ENCODE data around the gene MACROH2A2. TPM values are rescaled to one million over a fixed set of nuclear protein-coding genes. Genes with fewer than 3 reads are reported as not detected.

Gene MACROH2A2
- total and polyA plus RNA-seq, 2 donors (not counting 1 experiment from before 2014, with no cell fraction given) = not detected

DNA sequence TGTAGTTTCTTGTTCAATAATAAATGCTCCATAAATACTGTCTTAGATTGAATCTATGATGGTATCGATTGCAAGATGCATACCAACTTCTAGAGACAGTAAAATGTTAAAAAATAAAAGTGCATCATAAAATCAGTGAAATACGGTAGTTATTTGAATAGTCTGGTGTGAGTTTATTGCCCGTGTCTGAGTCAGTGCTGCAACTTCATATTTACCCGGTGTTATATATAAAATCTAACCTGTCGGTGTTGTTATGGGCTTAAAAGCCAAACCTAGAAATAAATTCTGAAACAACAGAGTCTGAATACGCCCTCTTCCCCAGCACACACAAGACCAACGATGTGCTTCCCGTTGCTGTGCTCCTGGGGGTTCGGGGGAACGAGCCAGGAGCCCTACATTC is 16.3 kb downstream of the MACROH2A2 start:
- no peak for ATAC-seq (ENCODE audit: low read depth)

GRCh38 chr10:70069346-70069745 is 16.7 kb downstream of the MACROH2A2 start:
- Histone ChIP-seq H4K20me1 (ENCODE audit: control insufficient read depth, insufficient read depth, low read length, poor library complexity, severe bottlenecking) (no peaks in the 10 kb centered on the region), H3K27me3 (replicated peaks in 1 of 4; ENCODE audit: control extremely low read depth in 1 of 4, control insufficient read depth in 3 of 4, insufficient read depth in 4 of 4, low read length in 3 of 4) (no peaks in the 10 kb centered on the region), H3K9ac (ENCODE audit: low read length) (no peak overlapping the region), H3K9me3 (ENCODE audit: control extremely low read depth in 1 of 3, control insufficient read depth in 2 of 3, insufficient read depth in 1 of 3, low read length in 2 of 3) (no peaks in the 10 kb centered on the region), H3K4me2 (replicated peaks; ENCODE audit: low read depth, low read length, poor library complexity, severe bottlenecking) (no peak overlapping the region), H2AFZ (ENCODE audit: insufficient read depth, low read depth, low read length, poor library complexity, severe bottlenecking) (no peak overlapping the region), H3K79me2 (ENCODE audit: control insufficient read depth, insufficient read depth, low read length) (no peaks in the 10 kb centered on the region), H3K4me3 (ENCODE audit: control extremely low read depth in 1 of 5, extremely low read depth in 1 of 5, insufficient read depth in 1 of 5, low read depth in 2 of 5, low read length in 4 of 5) (no peak overlapping the region), H3K4me1 (ENCODE audit: control insufficient read depth in 2 of 2, insufficient read depth in 2 of 2, low read length in 2 of 2) (no peaks in the 10 kb centered on the region), H3K36me3 (replicated peaks in 1 of 2; ENCODE audit: control extremely low read depth in 1 of 2, control insufficient read depth in 1 of 2, extremely low read depth in 1 of 2, insufficient read depth in 2 of 2, low read length in 1 of 2) (no peaks in the 10 kb centered on the region), H3K27ac (ENCODE audit: low read length in 2 of 2) (no peak overlapping the region)
- ATAC-seq (ENCODE audit: low read depth) = no peak
- 100% methylated on average over 1 of the region's 5 CpGs for WGBS (ENCODE audit: insufficient coverage)
- ChIA-PET CTCF (no interaction called here), POLR2A (no interaction called here)
- Mint-ChIP-seq H3K27ac (no peak overlapping the region), H3K4me3 (no peak overlapping the region), H3K27me3 (peaks cover 4% of the 10 kb centered on the region), H3K4me1 (no peaks in the 10 kb centered on the region), H3K9me3 (ENCODE audit: insufficient read depth) (no peaks in the 10 kb centered on the region)
- intact Hi-C loops (cut with micrococcal nuclease) = no loop called here
- TF ChIP-seq EZH2 (IDR thresholded peaks at IDR 0.05; ENCODE audit: borderline replicate concordance, insufficient read depth, low read depth, low read length, poor library complexity, severe bottlenecking) = no peak
- TF ChIP-seq, protein P1, sequence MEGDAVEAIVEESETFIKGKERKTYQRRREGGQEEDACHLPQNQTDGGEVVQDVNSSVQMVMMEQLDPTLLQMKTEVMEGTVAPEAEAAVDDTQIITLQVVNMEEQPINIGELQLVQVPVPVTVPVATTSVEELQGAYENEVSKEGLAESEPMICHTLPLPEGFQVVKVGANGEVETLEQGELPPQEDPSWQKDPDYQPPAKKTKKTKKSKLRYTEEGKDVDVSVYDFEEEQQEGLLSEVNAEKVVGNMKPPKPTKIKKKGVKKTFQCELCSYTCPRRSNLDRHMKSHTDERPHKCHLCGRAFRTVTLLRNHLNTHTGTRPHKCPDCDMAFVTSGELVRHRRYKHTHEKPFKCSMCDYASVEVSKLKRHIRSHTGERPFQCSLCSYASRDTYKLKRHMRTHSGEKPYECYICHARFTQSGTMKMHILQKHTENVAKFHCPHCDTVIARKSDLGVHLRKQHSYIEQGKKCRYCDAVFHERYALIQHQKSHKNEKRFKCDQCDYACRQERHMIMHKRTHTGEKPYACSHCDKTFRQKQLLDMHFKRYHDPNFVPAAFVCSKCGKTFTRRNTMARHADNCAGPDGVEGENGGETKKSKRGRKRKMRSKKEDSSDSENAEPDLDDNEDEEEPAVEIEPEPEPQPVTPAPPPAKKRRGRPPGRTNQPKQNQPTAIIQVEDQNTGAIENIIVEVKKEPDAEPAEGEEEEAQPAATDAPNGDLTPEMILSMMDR (IDR thresholded peaks at IDR 0.05) = no peak
- no peak for DNase-seq

More for the DNA sequence above, 16.3 kb downstream of the MACROH2A2 start:
- no peak for DNase-seq
- H4K20me1 ChIP-seq (ENCODE audit: control insufficient read depth, insufficient read depth, low read length, poor library complexity, severe bottlenecking) = no peaks in the 10 kb centered on the region
- H3K9me3 ChIP-seq (ENCODE audit: control extremely low read depth in 1 of 3, control insufficient read depth in 2 of 3, insufficient read depth in 1 of 3, low read length in 2 of 3) = no peaks in the 10 kb centered on the region
- H3K4me2 ChIP-seq (replicated peaks; ENCODE audit: low read depth, low read length, poor library complexity, severe bottlenecking) = no peak overlapping the region
- H3K27me3 ChIP-seq (replicated peaks in 1 of 4; ENCODE audit: control extremely low read depth in 1 of 4, control insufficient read depth in 3 of 4, insufficient read depth in 4 of 4, low read length in 3 of 4) = no peaks in the 10 kb centered on the region
- no peak overlapping the region for H3K4me3 Mint-ChIP-seq
- intact Hi-C loops (cut with micrococcal nuclease) = no loop called here
- H2AFZ ChIP-seq (ENCODE audit: insufficient read depth, low read depth, low read length, poor library complexity, severe bottlenecking) = no peak overlapping the region
- no peak overlapping the region for H3K27ac ChIP-seq (ENCODE audit: low read length in 2 of 2)
- no peaks in the 10 kb centered on the region for H3K4me1 Mint-ChIP-seq
- POLR2A ChIA-PET = no interaction called here
- no peak overlapping the region for H3K27ac Mint-ChIP-seq
- H3K9me3 Mint-ChIP-seq (ENCODE audit: insufficient read depth) = no peaks in the 10 kb centered on the region
- CTCF ChIA-PET = no interaction called here
- H3K4me1 ChIP-seq (ENCODE audit: control insufficient read depth in 2 of 2, insufficient read depth in 2 of 2, low read length in 2 of 2) = no peaks in the 10 kb centered on the region
- no peaks in the 10 kb centered on the region for H3K36me3 ChIP-seq (replicated peaks in 1 of 2; ENCODE audit: control extremely low read depth in 1 of 2, control insufficient read depth in 1 of 2, extremely low read depth in 1 of 2, insufficient read depth in 2 of 2, low read length in 1 of 2)
- no peak for TF ChIP-seq EZH2 (IDR thresholded peaks at IDR 0.05; ENCODE audit: borderline replicate concordance, insufficient read depth, low read depth, low read length, poor library complexity, severe bottlenecking)
- TF ChIP-seq, protein P1 (IDR thresholded peaks at IDR 0.05) = no peak
- WGBS (ENCODE audit: insufficient coverage) = 98% methylated on average over 6 of the region's 10 CpGs
- H3K27me3 Mint-ChIP-seq = peaks cover 4% of the 10 kb centered on the region
- H3K9ac ChIP-seq (ENCODE audit: low read length) = no peak overlapping the region
- no peak overlapping the region for H3K4me3 ChIP-seq (ENCODE audit: control extremely low read depth in 1 of 5, extremely low read depth in 1 of 5, insufficient read depth in 1 of 5, low read depth in 2 of 5, low read length in 4 of 5)
- no peaks in the 10 kb centered on the region for H3K79me2 ChIP-seq (ENCODE audit: control insufficient read depth, insufficient read depth, low read length)
